HCT116 (cell line): ENCODE results near the gene NUAK2. TPM values are rescaled to one million over a fixed set of nuclear protein-coding genes. Genes with fewer than 3 reads are reported as not detected.

ENCODE experiments used
- ATAC-seq: fragments of 200-7000 bp; cut with Tn5 transposase; 2 replicates; pipeline ENCODE4 v1.9.1; 2020; ENCODE audit warnings: mild to moderate bottlenecking, moderate library complexity
- BruUV-seq: library from RNA; stranded (reverse); fragments of 400-500 nt; replicated peaks from 2 replicates; lab custom pipeline; 2021; lab: Mats Ljungman, UMichigan
- CTCF ChIA-PET: fragments of 300-600 bp; sonication (Branson Sonifier 250); formaldehyde crosslinking; loops from one replicate; lab custom pipeline; 2021; ENCODE audit warnings: antibody characterized with exemption; lab: Charles Lee
- POLR2A ChIA-PET: fragments of 300-600, 350-600 bp; sonication (Branson Sonifier 250); formaldehyde crosslinking; loops from one replicate; lab custom pipeline; 2021; ENCODE audit warnings: antibody characterized with exemption; lab: Charles Lee
- RAD21 ChIA-PET, 2 experiments: fragments of 300-600 bp; sonication (Branson Sonifier 250); formaldehyde crosslinking; loops; one replicate each; lab custom pipeline; 2023; ENCODE audit warnings: low total read pairs in 2 of 2; ENCODE audit not compliant: uncharacterized antibody in 2 of 2, unreplicated experiment in 2 of 2, low non-redundant PET in 1 of 2; lab: Charles Lee
- DNase-seq: peaks from one replicate; pipeline ENCODE4 v3.0.0-alpha.2; 2010; ENCODE audit warnings: low read depth, low spot score
- H2AFZ ChIP-seq: fragments of 200-600 bp; shearing (Covaris generic), sonication (generic); 2 replicates; pipeline ENCODE4 v1.6.1; 2017; ENCODE audit warnings: low read depth, mixed run types, mixed read lengths, antibody characterized with exemption, low read length; ENCODE audit not compliant: poor library complexity, severe bottlenecking
- H3K27ac ChIP-seq: 2 replicates; pipeline ENCODE4 v1.5.1; 2012; ENCODE audit warnings: low read depth, low read length
- H3K27me3 ChIP-seq: fragments of 200-600 bp; sonication (generic); 2 replicates; pipeline ENCODE4 v1.6.1; 2016; ENCODE audit warnings: mixed run types, low read length, mixed read lengths; ENCODE audit not compliant: insufficient read depth
- H3K36me3 ChIP-seq, 2 experiments: fragments of 200-500 bp in 1 of 2; fragments of 200-600 bp in 1 of 2; sonication (Bioruptor generic) in 1 of 2; sonication (generic) in 1 of 2; 2 replicates each; pipeline versions ENCODE4 v1.5.1 to v1.6.1; 2014 to 2016; ENCODE audit warnings: low read length in 2 of 2, inconsistent platforms in 1 of 2, mixed read lengths in 1 of 2, mixed run types in 1 of 2; ENCODE audit not compliant: insufficient read depth in 2 of 2, control insufficient read depth in 1 of 2
- H3K4me1 ChIP-seq, 2 experiments: fragments of 200-600 bp in 1 of 2; sonication (generic) in 1 of 2; 2 replicates each; pipeline versions ENCODE4 v1.5.1 to v1.6.1; 2012 to 2017; ENCODE audit warnings: low read length in 2 of 2, inconsistent platforms in 1 of 2, mild to moderate bottlenecking in 1 of 2, mixed read lengths in 1 of 2, mixed run types in 1 of 2, moderate library complexity in 1 of 2; ENCODE audit not compliant: insufficient read depth in 2 of 2, control insufficient read depth in 1 of 2
- H3K4me2 ChIP-seq: fragments of 200-600 bp; sonication (generic); 2 replicates; pipeline ENCODE4 v1.6.1; 2017; ENCODE audit warnings: mixed run types, low read length, mixed read lengths
- H3K4me3 ChIP-seq, 2 experiments: fragments of 200-600 bp in 1 of 2; sonication (generic) in 1 of 2; replicated peaks in 1 of 2; 2 replicates each; pipeline ENCODE4 v1.5.1; 2011 to 2016; ENCODE audit warnings: low read length in 2 of 2, control low read depth in 1 of 2, low read depth in 1 of 2, mild to moderate bottlenecking in 1 of 2, mixed read lengths in 1 of 2, mixed run types in 1 of 2
- H3K79me2 ChIP-seq: fragments of 200-600 bp; sonication (generic); 2 replicates; pipeline ENCODE4 v1.6.1; 2017; ENCODE audit warnings: mild to moderate bottlenecking, mixed run types, low read length, moderate library complexity, mixed read lengths; ENCODE audit not compliant: insufficient read depth
- H3K9ac ChIP-seq: fragments of 200-600 bp; sonication (generic); 2 replicates; pipeline ENCODE4 v1.6.1; 2016; ENCODE audit warnings: low read length, mixed read lengths
- H3K9me2 ChIP-seq: fragments of 200-600 bp; sonication (generic), shearing (Covaris generic); 2 replicates; pipeline ENCODE4 v1.6.1; 2017; ENCODE audit warnings: mixed run types, mild to moderate bottlenecking, moderate library complexity; ENCODE audit not compliant: insufficient read depth
- H3K9me3 ChIP-seq, 2 experiments: fragments of 200-500 bp in 1 of 2; fragments of 200-600 bp in 1 of 2; sonication (Bioruptor generic) in 1 of 2; sonication (generic) in 1 of 2; 2 replicates each; pipeline ENCODE4 v1.6.1; 2014 to 2017; ENCODE audit warnings: low read length in 2 of 2, mixed read lengths in 2 of 2, inconsistent platforms in 1 of 2, low read depth in 1 of 2, mild to moderate bottlenecking in 1 of 2, mixed run types in 1 of 2, moderate library complexity in 1 of 2; ENCODE audit not compliant: control insufficient read depth in 1 of 2, insufficient read depth in 1 of 2
- H4K20me1 ChIP-seq: fragments of 200-600 bp; sonication (generic), shearing (Covaris generic); 2 replicates; pipeline ENCODE4 v1.6.1; 2017; ENCODE audit warnings: mixed run types, mild to moderate bottlenecking, moderate library complexity; ENCODE audit not compliant: insufficient read depth
- ATF3 ChIP-seq: IDR thresholded peaks from 2 replicates; pipeline ENCODE4 v1.6.1; 2012
- CBX3 ChIP-seq: IDR thresholded peaks from 2 replicates; pipeline ENCODE4 v1.6.1; 2012; ENCODE audit warnings: low read depth
- CTCF ChIP-seq, 3 experiments: fragments of 200-600 bp in 1 of 3; sonication (generic) in 1 of 3; IDR thresholded peaks in 2 of 3; conservative IDR thresholded peaks in 1 of 3; 2 replicates each; pipeline ENCODE4 v1.5.1; 2012 to 2017; ENCODE audit warnings: low read depth in 2 of 3, low read length in 2 of 3, antibody characterized with exemption in 1 of 3, borderline replicate concordance in 1 of 3, control low read depth in 1 of 3, mild to moderate bottlenecking in 1 of 3, mixed read lengths in 1 of 3, mixed run types in 1 of 3, moderate library complexity in 1 of 3; ENCODE audit not compliant: insufficient read depth in 1 of 3
- EGR1 ChIP-seq: IDR thresholded peaks from 2 replicates; pipeline ENCODE4 v1.6.1; 2012; ENCODE audit warnings: low read depth
- ELF1 ChIP-seq: IDR thresholded peaks from 2 replicates; pipeline ENCODE4 v1.6.1; 2012; ENCODE audit warnings: low read depth, borderline replicate concordance
- EZH2 ChIP-seq: fragments of 200-600 bp; sonication (generic); IDR thresholded peaks from 2 replicates; pipeline ENCODE4 v1.6.1; 2017; ENCODE audit warnings: antibody characterized with exemption, mixed run types
- EZH2phosphoT487 ChIP-seq: fragments of 200-600 bp; IDR thresholded peaks from 2 replicates; pipeline ENCODE4 v1.6.1; 2018; ENCODE audit warnings: antibody characterized with exemption, borderline replicate concordance
- FOSL1 ChIP-seq: IDR thresholded peaks from 2 replicates; pipeline ENCODE4 v1.6.1; 2012; ENCODE audit warnings: low read depth
- JUND ChIP-seq: IDR thresholded peaks from 2 replicates; pipeline ENCODE4 v1.6.1; 2012
- MAX ChIP-seq: IDR thresholded peaks from 2 replicates; pipeline ENCODE4 v1.6.1; 2012
- POLR2A ChIP-seq: IDR thresholded peaks from 2 replicates; pipeline ENCODE4 v1.7.0; 2011; ENCODE audit warnings: borderline replicate concordance; ENCODE audit not compliant: insufficient read depth, insufficient read length; ENCODE audit errors: extremely low read depth
- POLR2AphosphoS5 ChIP-seq: IDR thresholded peaks from 2 replicates; pipeline ENCODE4 v1.6.1; 2011; ENCODE audit warnings: mild to moderate bottlenecking, low read depth, low read length, moderate library complexity
- REST ChIP-seq: IDR thresholded peaks from 2 replicates; pipeline ENCODE4 v1.6.1; 2012; ENCODE audit warnings: low read depth
- SP1 ChIP-seq: IDR thresholded peaks from 2 replicates; pipeline ENCODE4 v1.6.1; 2012; ENCODE audit warnings: low read depth
- SRF ChIP-seq: IDR thresholded peaks from 2 replicates; pipeline ENCODE4 v1.6.1; 2012; ENCODE audit warnings: low read depth
- TCF7L2 ChIP-seq: IDR thresholded peaks from 2 replicates; pipeline ENCODE4 v1.7.0; 2011; ENCODE audit warnings: borderline replicate concordance, inconsistent platforms; ENCODE audit not compliant: insufficient read depth, insufficient read length; ENCODE audit errors: extremely low read depth
- YY1 ChIP-seq: IDR thresholded peaks from 2 replicates; pipeline ENCODE4 v1.6.1; 2011; ENCODE audit warnings: low read length, low read depth, moderate library complexity, mild to moderate bottlenecking; ENCODE audit not compliant: insufficient replicate concordance; ENCODE audit errors: extremely low read depth
- ZBTB33 ChIP-seq: IDR thresholded peaks from 2 replicates; pipeline ENCODE4 v1.6.1; 2011; ENCODE audit warnings: mild to moderate bottlenecking, low read length, moderate library complexity; ENCODE audit not compliant: insufficient replicate concordance; ENCODE audit errors: extremely low read depth
- ZFX ChIP-seq: fragments of 450-650 bp; IDR thresholded peaks from 2 replicates; pipeline ENCODE4 v1.6.1; 2017
- ZNF274 ChIP-seq: fragments of 200-500 bp; sonication (Bioruptor generic); IDR thresholded peaks from 2 replicates; pipeline ENCODE4 v1.6.1; 2014; ENCODE audit warnings: mild to moderate bottlenecking, low read depth, low read length, inconsistent platforms
- intact Hi-C: fragments of 100-400 bp; cut with micrococcal nuclease; formaldehyde crosslinking; loops from 2 replicates; pipeline ENCODE4 v1.10.0; 2022
- total RNA-seq: library from RNA; stranded (reverse); gene quantifications from one replicate; pipeline ENCODE4 v1.2.1, GENCODE V29; 2021; ENCODE audit not compliant: unreplicated experiment

The NUAK2 gene
- total RNA-seq, 1 experiment from 2014 or later: 3.0 TPM

- intact Hi-C loops: no loop called here
- ChIA-PET CTCF (interaction anchor here (0.9 to 3.1 kb wide), 10 partner anchors 8 to 303 kb away, joined by 3 to 49 read pairs (median 8); no protein-coding TSS in a partner anchor), RAD21 (no interaction called here), POLR2A (no interaction called here)
- no peaks in the 10 kb centered on the region for H3K9me3 ChIP-seq
- no peak overlapping the region for H2AFZ ChIP-seq
- H3K4me2 ChIP-seq: no peak overlapping the region
- H3K27me3 ChIP-seq: no peaks in the 10 kb centered on the region
- H3K9ac ChIP-seq: no peak overlapping the region
- no peak overlapping the region for H3K27ac ChIP-seq
- DNase-seq (no peak), ATAC-seq (no peak)
- no peaks in the 10 kb centered on the region for H3K9me2 ChIP-seq
- no peak overlapping the region for H3K4me3 ChIP-seq
- no peaks in the 10 kb centered on the region for H3K36me3 ChIP-seq
- no TSS peak for BruUV-seq
- no peak for TF ChIP-seq FOSL1
- TF ChIP-seq TCF7L2: no peak
- no peak for TF ChIP-seq JUND
- TF ChIP-seq EZH2: no peak
- no peak for TF ChIP-seq REST
- TF ChIP-seq SP1: no peak
- no peak for TF ChIP-seq POLR2A
- no peak for TF ChIP-seq ELF1
- no peak for TF ChIP-seq ZNF274
- no peak for TF ChIP-seq POLR2AphosphoS5
- TF ChIP-seq ZFX: no peak
- TF ChIP-seq ZBTB33: no peak
- TF ChIP-seq CTCF (IDR thresholded peaks at IDR 0.05 in 2 of 3, conservative IDR thresholded peaks at IDR 0.05 in 1 of 3; ENCODE audit: borderline replicate concordance in 1 of 3, insufficient read depth in 1 of 3, low read depth in 2 of 3, low read length in 2 of 3): no peak
- no peak for TF ChIP-seq ATF3
- TF ChIP-seq SRF: no peak
- no peak for TF ChIP-seq YY1
- TF ChIP-seq MAX: no peak
- no peak for TF ChIP-seq CBX3
- TF ChIP-seq EZH2phosphoT487: no peak
- no peak for TF ChIP-seq EGR1
- H3K79me2 ChIP-seq: no peaks in the 10 kb centered on the region
- H4K20me1 ChIP-seq: no peaks in the 10 kb centered on the region
- peaks cover 2 to 23% of the 10 kb centered on the region in 2 experiments; a peak in 3 of 4 replicates for H3K4me1 ChIP-seq
These were observed 33.5 kb upstream of the NUAK2 start for GRCh38 chr1:205355075-205355453.
